GM13977 (cell line): ENCODE measurements around the gene DISP2.

Source experiments
- DNase-seq: peaks from one replicate; pipeline ENCODE4 v3.0.0; 2012; ENCODE audit warnings: low spot score
- in situ Hi-C: fragments of 300-500 bp; cut with MboI; formaldehyde crosslinking; loops from one replicate; pipeline ENCODE4 v1.12.0; 2022; ENCODE audit warnings: low sequenced_read_pairs, low pct_unique_long_range_greater_than_20kb, mixed read lengths, inconsistent platforms; ENCODE audit not compliant: unreplicated experiment
- TF ChIP-seq, protein P1 (sequence below): IDR thresholded peaks from 2 replicates; pipeline ENCODE4 v1.5.1; 2012; ENCODE audit warnings: mild to moderate bottlenecking, control low read depth; ENCODE audit not compliant: insufficient read depth; ENCODE audit errors: extremely low read depth, missing control alignments

DISP2 gene, protein sequence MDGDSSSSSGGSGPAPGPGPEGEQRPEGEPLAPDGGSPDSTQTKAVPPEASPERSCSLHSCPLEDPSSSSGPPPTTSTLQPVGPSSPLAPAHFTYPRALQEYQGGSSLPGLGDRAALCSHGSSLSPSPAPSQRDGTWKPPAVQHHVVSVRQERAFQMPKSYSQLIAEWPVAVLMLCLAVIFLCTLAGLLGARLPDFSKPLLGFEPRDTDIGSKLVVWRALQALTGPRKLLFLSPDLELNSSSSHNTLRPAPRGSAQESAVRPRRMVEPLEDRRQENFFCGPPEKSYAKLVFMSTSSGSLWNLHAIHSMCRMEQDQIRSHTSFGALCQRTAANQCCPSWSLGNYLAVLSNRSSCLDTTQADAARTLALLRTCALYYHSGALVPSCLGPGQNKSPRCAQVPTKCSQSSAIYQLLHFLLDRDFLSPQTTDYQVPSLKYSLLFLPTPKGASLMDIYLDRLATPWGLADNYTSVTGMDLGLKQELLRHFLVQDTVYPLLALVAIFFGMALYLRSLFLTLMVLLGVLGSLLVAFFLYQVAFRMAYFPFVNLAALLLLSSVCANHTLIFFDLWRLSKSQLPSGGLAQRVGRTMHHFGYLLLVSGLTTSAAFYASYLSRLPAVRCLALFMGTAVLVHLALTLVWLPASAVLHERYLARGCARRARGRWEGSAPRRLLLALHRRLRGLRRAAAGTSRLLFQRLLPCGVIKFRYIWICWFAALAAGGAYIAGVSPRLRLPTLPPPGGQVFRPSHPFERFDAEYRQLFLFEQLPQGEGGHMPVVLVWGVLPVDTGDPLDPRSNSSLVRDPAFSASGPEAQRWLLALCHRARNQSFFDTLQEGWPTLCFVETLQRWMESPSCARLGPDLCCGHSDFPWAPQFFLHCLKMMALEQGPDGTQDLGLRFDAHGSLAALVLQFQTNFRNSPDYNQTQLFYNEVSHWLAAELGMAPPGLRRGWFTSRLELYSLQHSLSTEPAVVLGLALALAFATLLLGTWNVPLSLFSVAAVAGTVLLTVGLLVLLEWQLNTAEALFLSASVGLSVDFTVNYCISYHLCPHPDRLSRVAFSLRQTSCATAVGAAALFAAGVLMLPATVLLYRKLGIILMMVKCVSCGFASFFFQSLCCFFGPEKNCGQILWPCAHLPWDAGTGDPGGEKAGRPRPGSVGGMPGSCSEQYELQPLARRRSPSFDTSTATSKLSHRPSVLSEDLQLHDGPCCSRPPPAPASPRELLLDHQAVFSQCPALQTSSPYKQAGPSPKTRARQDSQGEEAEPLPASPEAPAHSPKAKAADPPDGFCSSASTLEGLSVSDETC (N-terminal part only)

DNA sequence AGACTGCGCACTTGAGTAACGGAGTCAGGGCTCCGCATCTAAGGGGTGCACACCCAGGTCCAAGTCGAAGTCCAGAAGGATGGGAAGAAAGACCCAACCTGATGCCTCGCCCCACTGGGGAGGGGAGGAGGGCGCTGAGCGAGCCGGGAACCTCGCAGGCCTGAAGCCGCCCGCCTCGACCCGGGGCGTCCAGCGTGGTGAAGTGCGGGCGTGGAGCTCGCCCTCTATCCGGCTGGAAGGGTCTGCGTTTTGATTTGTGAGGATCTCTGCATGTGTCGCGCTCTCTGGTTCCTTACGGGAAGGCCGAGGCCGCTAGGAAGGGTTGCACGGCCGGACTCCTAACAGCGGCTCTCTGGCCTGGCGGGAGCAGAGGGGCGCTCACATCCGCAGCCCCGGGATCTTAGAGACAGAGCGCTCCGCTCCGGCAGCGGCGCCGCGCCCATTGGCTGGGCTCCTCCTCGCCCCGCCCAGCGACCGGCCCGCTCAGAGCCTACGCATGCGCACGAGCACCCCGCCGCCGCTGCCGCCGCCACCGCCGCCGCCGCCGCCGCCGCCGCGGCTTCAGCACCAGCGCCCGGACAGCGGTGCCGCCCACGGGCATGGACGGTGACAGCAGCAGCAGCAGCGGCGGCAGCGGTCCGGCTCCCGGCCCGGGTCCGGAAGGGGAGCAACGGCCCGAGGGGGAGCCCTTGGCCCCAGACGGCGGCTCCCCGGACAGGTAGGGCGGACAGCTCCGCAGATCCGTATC, at the start of gene DISP2:
Gene DISP2 (plus strand): TSS at position 497 of the 748 bp plus-strand sequence. CDS start 103 bp downstream, at position 600.
- TF ChIP-seq, protein P1, sequence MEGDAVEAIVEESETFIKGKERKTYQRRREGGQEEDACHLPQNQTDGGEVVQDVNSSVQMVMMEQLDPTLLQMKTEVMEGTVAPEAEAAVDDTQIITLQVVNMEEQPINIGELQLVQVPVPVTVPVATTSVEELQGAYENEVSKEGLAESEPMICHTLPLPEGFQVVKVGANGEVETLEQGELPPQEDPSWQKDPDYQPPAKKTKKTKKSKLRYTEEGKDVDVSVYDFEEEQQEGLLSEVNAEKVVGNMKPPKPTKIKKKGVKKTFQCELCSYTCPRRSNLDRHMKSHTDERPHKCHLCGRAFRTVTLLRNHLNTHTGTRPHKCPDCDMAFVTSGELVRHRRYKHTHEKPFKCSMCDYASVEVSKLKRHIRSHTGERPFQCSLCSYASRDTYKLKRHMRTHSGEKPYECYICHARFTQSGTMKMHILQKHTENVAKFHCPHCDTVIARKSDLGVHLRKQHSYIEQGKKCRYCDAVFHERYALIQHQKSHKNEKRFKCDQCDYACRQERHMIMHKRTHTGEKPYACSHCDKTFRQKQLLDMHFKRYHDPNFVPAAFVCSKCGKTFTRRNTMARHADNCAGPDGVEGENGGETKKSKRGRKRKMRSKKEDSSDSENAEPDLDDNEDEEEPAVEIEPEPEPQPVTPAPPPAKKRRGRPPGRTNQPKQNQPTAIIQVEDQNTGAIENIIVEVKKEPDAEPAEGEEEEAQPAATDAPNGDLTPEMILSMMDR: no peak
- DNase-seq: peak; percentile 100
- in situ Hi-C loops: no loop called here

DNA sequence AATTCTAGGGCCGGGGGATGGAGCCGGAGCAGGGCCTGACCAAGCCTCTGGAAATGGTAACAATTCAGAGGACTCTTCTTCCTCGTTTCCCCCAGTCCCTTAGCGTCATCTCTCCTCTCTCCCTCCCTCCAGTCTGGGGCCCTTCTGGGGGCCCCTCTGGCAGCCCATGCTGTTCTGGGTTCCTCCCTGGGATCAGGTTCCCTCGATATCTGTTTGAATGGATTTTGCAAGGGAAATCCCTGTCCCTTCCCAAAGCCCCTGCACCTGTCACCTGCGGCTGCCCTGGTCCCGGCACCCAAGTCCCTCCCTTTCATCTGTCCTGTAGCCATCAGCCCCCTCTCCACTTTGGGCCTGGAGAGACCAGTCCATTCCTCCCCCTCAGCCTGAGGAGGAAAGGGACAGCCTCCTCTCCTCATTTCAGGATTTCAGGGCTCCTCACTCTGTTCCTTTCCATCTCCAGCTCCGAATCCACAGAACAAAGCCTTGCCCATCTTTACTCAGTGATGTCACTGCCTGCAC, 48.6 kb upstream of the DISP2 start:
- in situ Hi-C loops: no loop called here
- TF ChIP-seq, protein P1: no peak
- no peak for DNase-seq

DNA sequence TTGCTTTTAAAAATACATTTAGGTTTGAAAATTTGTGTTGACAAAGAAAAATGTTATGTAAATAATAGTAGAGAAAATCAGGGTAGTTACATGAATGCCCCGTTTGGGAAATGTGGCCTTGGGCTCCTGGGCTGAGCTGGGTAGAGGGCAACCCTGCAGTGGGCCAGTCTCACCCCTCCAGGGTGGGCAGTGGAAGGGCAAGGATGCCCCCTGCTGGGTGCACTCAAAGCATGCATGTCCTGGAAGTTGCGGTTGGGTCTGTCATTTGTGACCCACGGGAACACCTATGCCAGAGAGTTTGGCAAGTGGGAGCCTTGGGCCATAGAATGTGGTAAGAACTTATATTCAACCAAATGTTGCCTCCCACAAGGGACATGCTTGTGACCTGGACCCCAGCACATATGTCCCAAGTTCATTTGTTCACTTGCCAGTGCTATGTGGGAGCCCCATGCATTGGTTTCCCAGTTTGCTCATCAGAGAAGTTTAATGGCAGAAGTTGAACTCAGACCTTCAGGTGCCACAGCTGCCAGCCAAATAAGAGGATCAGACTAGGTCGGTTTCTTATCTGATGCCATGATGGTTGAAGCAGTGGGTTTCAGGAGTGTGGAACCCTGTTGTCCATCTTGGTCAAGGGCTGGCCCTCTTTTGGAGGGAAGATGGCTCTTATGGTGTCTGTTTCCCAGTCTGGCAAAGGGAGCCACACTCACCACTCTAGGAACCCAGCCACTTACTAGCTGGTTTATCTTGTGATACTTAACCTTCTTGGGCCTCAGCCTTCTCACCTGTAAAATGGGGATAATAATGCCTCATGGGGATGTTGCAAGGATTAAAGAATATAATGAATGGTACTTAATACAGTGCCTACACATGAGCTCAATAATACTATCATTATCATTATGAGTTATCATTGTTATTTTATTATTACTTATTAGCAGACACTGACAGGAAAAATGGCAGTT, 47.7 kb upstream of the DISP2 start:
- peak; percentile 53 for DNase-seq
- TF ChIP-seq, protein P1: peak; percentile 79
- in situ Hi-C loops: no loop called here

DNA sequence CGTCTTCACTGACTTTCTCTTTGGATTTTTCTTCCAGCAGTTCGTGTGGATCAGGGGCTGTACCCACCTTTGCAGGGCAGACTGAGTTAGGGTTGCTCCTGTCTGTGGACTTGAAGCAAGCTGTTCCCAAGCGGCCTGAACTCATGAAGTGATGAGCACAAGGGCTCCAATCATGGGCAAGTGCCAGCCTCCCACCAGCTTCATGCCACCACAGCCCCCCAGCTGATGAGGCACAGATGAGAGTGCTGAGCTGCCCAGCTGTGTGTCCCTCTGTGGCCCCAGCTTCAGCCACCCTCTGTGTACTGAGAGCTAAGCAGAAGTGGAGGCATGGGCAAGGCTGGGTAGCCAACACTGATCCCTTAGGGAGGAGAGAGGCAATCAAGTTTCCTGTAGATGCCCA, 47.0 kb upstream of the DISP2 start:
- in situ Hi-C loops: no loop called here

More for the DNA sequence above, 47.0 kb upstream of the DISP2 start:
- TF ChIP-seq, protein P1: no peak
- DNase-seq: no peak
